Activated CD4-positive, alpha-beta T cell treated with anti-CD3 and anti-CD28 coated beads, Interleukin-2, amount 50 U/mL, for 1 hour (primary cell): ENCODE measurements around the gene NHLRC4.

Experiments
- DNase-seq: peaks from one replicate; pipeline ENCODE4 v3.0.0-alpha.2; 2020

The NHLRC4 gene

GRCh38 chr16:566475-567372 lies at the start of gene NHLRC4:
Gene NHLRC4, plus strand, starts transcription at chr16:567005. Its CDS starts 1,043 bp downstream, at chr16:568048.
- peak; percentile 40 for DNase-seq

- DNase-seq = no peak
Observed at GRCh38 chr16:518858-519257, 47.9 kb upstream of the NHLRC4 start.

GRCh38 chr16:519425-519824 lies 47.4 kb upstream of the NHLRC4 start:
- DNase-seq = no peak

GRCh38 chr16:519841-520687 lies 46.7 kb upstream of the NHLRC4 start:
- DNase-seq = no peak

GRCh38 chr16:520847-521246 lies 46.0 kb upstream of the NHLRC4 start:
- DNase-seq = no peak

GRCh38 chr16:521381-522210 lies 45.2 kb upstream of the NHLRC4 start:
- DNase-seq = no peak

GRCh38 chr16:522320-523096 lies 44.3 kb upstream of the NHLRC4 start:
- no peak for DNase-seq

GRCh38 chr16:523097-523741 lies 43.6 kb upstream of the NHLRC4 start:
- no peak for DNase-seq

- DNase-seq = no peak
Observed at GRCh38 chr16:524274-525040, 42.3 kb upstream of the NHLRC4 start.

GRCh38 chr16:525123-525519 lies 41.7 kb upstream of the NHLRC4 start:
- DNase-seq = no peak

- peak; percentile 37 for DNase-seq
Observed at GRCh38 chr16:525520-526180, 41.2 kb upstream of the NHLRC4 start.

GRCh38 chr16:526181-527014 lies 40.4 kb upstream of the NHLRC4 start:
- DNase-seq = no peak

- peak; percentile 79 for DNase-seq
Observed at GRCh38 chr16:527015-527903, 39.5 kb upstream of the NHLRC4 start, which contains the start of gene CAPN15. Gene CAPN15, plus strand, starts transcription at chr16:527712. Its CDS starts 19,127 bp downstream, at chr16:546839.

- no peak for DNase-seq
Observed at GRCh38 chr16:528111-529011, 38.4 kb upstream of the NHLRC4 start.

- DNase-seq = no peak
Observed at GRCh38 chr16:529012-529575, 37.7 kb upstream of the NHLRC4 start.

GRCh38 chr16:530111-530817 lies 36.5 kb upstream of the NHLRC4 start:
- DNase-seq = no peak
